Panc1 (cell line): ENCODE data around the gene MFGE8.

Experiments used
- CTCF ChIP-seq: fragments of 450-650 bp; IDR thresholded peaks from 2 replicates; pipeline ENCODE4 v1.5.1; 2017; ENCODE audit warnings: mild to moderate bottlenecking
- POLR2AphosphoS5 ChIP-seq: IDR thresholded peaks from 2 replicates; pipeline ENCODE4 v1.6.1; 2012; ENCODE audit warnings: mild to moderate bottlenecking, low read depth, low read length, moderate library complexity
- SIN3A ChIP-seq: IDR thresholded peaks from 2 replicates; pipeline ENCODE4 v1.6.1; 2012; ENCODE audit warnings: low read depth, mild to moderate bottlenecking, low read length, moderate library complexity, borderline replicate concordance; ENCODE audit not compliant: insufficient read depth
- TF ChIP-seq, protein P1 (sequence below), 2 experiments: IDR thresholded peaks; 2 replicates each; pipeline ENCODE4 v1.6.1; 2011 to 2012; ENCODE audit warnings: low read depth in 2 of 2, control low read depth in 1 of 2, low read length in 1 of 2, mild to moderate bottlenecking in 1 of 2, moderate library complexity in 1 of 2; ENCODE audit not compliant: insufficient read depth in 1 of 2

- TF ChIP-seq CTCF (no peak), POLR2AphosphoS5 (no peak), SIN3A (no peak)
- TF ChIP-seq, protein P1, sequence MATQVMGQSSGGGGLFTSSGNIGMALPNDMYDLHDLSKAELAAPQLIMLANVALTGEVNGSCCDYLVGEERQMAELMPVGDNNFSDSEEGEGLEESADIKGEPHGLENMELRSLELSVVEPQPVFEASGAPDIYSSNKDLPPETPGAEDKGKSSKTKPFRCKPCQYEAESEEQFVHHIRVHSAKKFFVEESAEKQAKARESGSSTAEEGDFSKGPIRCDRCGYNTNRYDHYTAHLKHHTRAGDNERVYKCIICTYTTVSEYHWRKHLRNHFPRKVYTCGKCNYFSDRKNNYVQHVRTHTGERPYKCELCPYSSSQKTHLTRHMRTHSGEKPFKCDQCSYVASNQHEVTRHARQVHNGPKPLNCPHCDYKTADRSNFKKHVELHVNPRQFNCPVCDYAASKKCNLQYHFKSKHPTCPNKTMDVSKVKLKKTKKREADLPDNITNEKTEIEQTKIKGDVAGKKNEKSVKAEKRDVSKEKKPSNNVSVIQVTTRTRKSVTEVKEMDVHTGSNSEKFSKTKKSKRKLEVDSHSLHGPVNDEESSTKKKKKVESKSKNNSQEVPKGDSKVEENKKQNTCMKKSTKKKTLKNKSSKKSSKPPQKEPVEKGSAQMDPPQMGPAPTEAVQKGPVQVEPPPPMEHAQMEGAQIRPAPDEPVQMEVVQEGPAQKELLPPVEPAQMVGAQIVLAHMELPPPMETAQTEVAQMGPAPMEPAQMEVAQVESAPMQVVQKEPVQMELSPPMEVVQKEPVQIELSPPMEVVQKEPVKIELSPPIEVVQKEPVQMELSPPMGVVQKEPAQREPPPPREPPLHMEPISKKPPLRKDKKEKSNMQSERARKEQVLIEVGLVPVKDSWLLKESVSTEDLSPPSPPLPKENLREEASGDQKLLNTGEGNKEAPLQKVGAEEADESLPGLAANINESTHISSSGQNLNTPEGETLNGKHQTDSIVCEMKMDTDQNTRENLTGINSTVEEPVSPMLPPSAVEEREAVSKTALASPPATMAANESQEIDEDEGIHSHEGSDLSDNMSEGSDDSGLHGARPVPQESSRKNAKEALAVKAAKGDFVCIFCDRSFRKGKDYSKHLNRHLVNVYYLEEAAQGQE (IDR thresholded peaks at IDR 0.05; ENCODE audit: insufficient read depth in 1 of 2, low read depth in 2 of 2, low read length in 1 of 2) = no peak
Observed at GRCh38 chr15:88871313-88871712, 41.9 kb downstream of the MFGE8 start.
